22Rv1 (cell line): ENCODE data around the gene RANBP1.

ENCODE experiments used
- ZFX ChIP-seq: fragments of 450-650 bp; IDR thresholded peaks from 2 replicates; pipeline ENCODE4 v1.6.1; 2017; ENCODE audit warnings: antibody characterized with exemption, borderline replicate concordance
- TF ChIP-seq, protein P1 (sequence below): fragments of 450-650 bp; IDR thresholded peaks from 2 replicates; pipeline ENCODE4 v1.5.1; 2017; ENCODE audit warnings: mild to moderate bottlenecking

DNA sequence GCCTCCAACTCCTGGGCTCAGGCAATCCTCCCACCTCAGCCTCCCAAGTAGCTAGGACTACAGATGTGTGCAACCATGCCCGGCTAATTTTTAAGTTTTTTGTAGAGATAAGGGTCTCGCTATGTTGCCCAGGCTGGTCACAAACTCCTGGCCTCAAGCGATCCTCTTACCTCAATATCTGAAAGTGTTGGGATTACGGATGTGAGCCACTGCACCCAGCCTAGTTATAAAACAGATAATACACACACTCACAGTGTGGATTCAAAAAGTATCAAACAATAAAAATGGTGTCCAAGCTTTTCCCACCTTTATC, 35.3 kb downstream of the RANBP1 start:
- TF ChIP-seq, protein P1, sequence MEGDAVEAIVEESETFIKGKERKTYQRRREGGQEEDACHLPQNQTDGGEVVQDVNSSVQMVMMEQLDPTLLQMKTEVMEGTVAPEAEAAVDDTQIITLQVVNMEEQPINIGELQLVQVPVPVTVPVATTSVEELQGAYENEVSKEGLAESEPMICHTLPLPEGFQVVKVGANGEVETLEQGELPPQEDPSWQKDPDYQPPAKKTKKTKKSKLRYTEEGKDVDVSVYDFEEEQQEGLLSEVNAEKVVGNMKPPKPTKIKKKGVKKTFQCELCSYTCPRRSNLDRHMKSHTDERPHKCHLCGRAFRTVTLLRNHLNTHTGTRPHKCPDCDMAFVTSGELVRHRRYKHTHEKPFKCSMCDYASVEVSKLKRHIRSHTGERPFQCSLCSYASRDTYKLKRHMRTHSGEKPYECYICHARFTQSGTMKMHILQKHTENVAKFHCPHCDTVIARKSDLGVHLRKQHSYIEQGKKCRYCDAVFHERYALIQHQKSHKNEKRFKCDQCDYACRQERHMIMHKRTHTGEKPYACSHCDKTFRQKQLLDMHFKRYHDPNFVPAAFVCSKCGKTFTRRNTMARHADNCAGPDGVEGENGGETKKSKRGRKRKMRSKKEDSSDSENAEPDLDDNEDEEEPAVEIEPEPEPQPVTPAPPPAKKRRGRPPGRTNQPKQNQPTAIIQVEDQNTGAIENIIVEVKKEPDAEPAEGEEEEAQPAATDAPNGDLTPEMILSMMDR: no peak
- no peak for TF ChIP-seq ZFX
